Smooth muscle cell (in vitro differentiated cells): ENCODE measurements around the gene RASA3. TPM values are rescaled to one million over a fixed set of nuclear protein-coding genes. Genes with fewer than 3 reads are reported as not detected.

Experiments used
- DNase-seq: peaks from one replicate; lab custom pipeline; 2025; ENCODE audit not compliant: unreplicated experiment; lab: John Stamatoyannopoulos, UW
- H2AFZ ChIP-seq: fragments of 200-600 bp; sonication (generic); 2 replicates; pipeline ENCODE4 v1.6.0; 2016; ENCODE audit warnings: antibody characterized with exemption, low read depth, mild to moderate bottlenecking
- H3F3A ChIP-seq: fragments of 200-600 bp; sonication (generic); 2 replicates; pipeline ENCODE4 v1.6.0; 2017; ENCODE audit warnings: antibody characterized with exemption, low read depth
- H3K27ac ChIP-seq: fragments of 200-600 bp; sonication (generic); 2 replicates; pipeline ENCODE4 v1.5.1; 2016; ENCODE audit warnings: low read depth, mild to moderate bottlenecking
- H3K27me3 ChIP-seq: fragments of 200-600 bp; sonication (generic); 2 replicates; pipeline ENCODE4 v1.6.1; 2016; ENCODE audit warnings: low read depth, mild to moderate bottlenecking
- H3K36me3 ChIP-seq: fragments of 200-600 bp; sonication (generic); 2 replicates; pipeline ENCODE4 v1.5.1; 2016; ENCODE audit warnings: low read depth
- H3K4me1 ChIP-seq: fragments of 200-600 bp; sonication (generic); 2 replicates; pipeline ENCODE4 v1.5.1; 2016; ENCODE audit warnings: low read depth
- H3K4me2 ChIP-seq: fragments of 200-600 bp; sonication (generic); 2 replicates; pipeline ENCODE4 v1.6.0; 2016; ENCODE audit warnings: mild to moderate bottlenecking
- H3K4me3 ChIP-seq: fragments of 200-600 bp; sonication (generic); 2 replicates; pipeline ENCODE4 v1.5.1; 2016; ENCODE audit warnings: mild to moderate bottlenecking
- H3K79me2 ChIP-seq: fragments of 200-600 bp; sonication (generic); 2 replicates; pipeline ENCODE4 v1.6.0; 2016; ENCODE audit warnings: low read depth, mild to moderate bottlenecking
- H3K9ac ChIP-seq: fragments of 200-600 bp; sonication (generic); 2 replicates; pipeline ENCODE4 v1.6.0; 2016; ENCODE audit warnings: low read depth
- H3K9me3 ChIP-seq: fragments of 200-600 bp; sonication (generic); replicated peaks from 2 replicates; pipeline ENCODE4 v1.5.1; 2016; ENCODE audit warnings: low read depth
- H4K20me1 ChIP-seq: fragments of 200-600 bp; sonication (generic); 2 replicates; pipeline ENCODE4 v1.6.0; 2016; ENCODE audit warnings: low read depth
- CTCF ChIP-seq: fragments of 200-600 bp; sonication (generic); IDR thresholded peaks from 2 replicates; pipeline ENCODE4 v1.5.1; 2017; ENCODE audit warnings: borderline replicate concordance, mild to moderate bottlenecking, antibody characterized with exemption; ENCODE audit not compliant: insufficient read depth, poor library complexity, severe bottlenecking
- WGBS: methylation state at CpG from one replicate; pipeline ENCODE4 v1.1.7; 2016; ENCODE audit warnings: low lambda C conversion rate; 5-methylcytosine and 5-hydroxymethylcytosine counted together
- polyA plus RNA-seq: library from polyadenylated mRNA; unstranded; fragments of >200 nt; fragmentation: Nextera tagmentation; extraction: Ambion mirVana; gene quantifications from 2 replicates; pipeline ENCODE4 v1.2.1, GENCODE V29; 2016
- total RNA-seq: library from RNA; depleted of rRNA; stranded (reverse); fragments of >200 nt; gene quantifications from 2 replicates; pipeline ENCODE4 v1.2.3, GENCODE V29; 2014

Gene RASA3
- total and polyA plus RNA-seq, 2 experiments from 2014 or later, result 21.3 to 26.8 TPM

GRCh38 chr13:114136576-114136975 lies 4.2 kb upstream of the RASA3 start:
- peaks cover 8% of the 10 kb centered on the region for H3K4me1 ChIP-seq
- peaks cover 6% of the 10 kb centered on the region for H4K20me1 ChIP-seq
- H3K9me3 ChIP-seq, result no peaks in the 10 kb centered on the region
- no peak overlapping the region for H3K9ac ChIP-seq
- H3K4me3 ChIP-seq, result no peak overlapping the region
- no peak for TF ChIP-seq CTCF
- no peak overlapping the region for H2AFZ ChIP-seq
- no peaks in the 10 kb centered on the region for H3K79me2 ChIP-seq
- H3F3A ChIP-seq, result no peaks in the 10 kb centered on the region
- WGBS, result 94% methylated on average over 7 of the region's 7 CpGs
- H3K27me3 ChIP-seq, result no peaks in the 10 kb centered on the region
- H3K4me2 ChIP-seq, result no peak overlapping the region
- no peak overlapping the region for H3K27ac ChIP-seq
- DNase-seq, result no peak
- no peaks in the 10 kb centered on the region for H3K36me3 ChIP-seq

GRCh38 chr13:114135731-114136171 lies 3.3 kb upstream of the RASA3 start:
- Histone ChIP-seq H3K4me2 (no peak overlapping the region), H3F3A (no peaks in the 10 kb centered on the region), H3K27me3 (no peaks in the 10 kb centered on the region), H3K79me2 (peaks cover 1% of the 10 kb centered on the region), H3K4me3 (no peak overlapping the region), H3K9ac (no peak overlapping the region), H2AFZ (no peak overlapping the region), H3K36me3 (no peaks in the 10 kb centered on the region), H4K20me1 (peaks cover 8% of the 10 kb centered on the region), H3K4me1 (peaks cover 15% of the 10 kb centered on the region), H3K27ac (no peak overlapping the region), H3K9me3 (no peaks in the 10 kb centered on the region)
- no peak for TF ChIP-seq CTCF
- DNase-seq, result no peak
- WGBS, result 69% methylated on average over 15 of the region's 15 CpGs

- no peak overlapping the region for H3K27ac ChIP-seq
- no peak overlapping the region for H3K4me3 ChIP-seq
- no peaks in the 10 kb centered on the region for H3F3A ChIP-seq
- no peaks in the 10 kb centered on the region for H3K36me3 ChIP-seq
- TF ChIP-seq CTCF, result no peak
- no peaks in the 10 kb centered on the region for H3K9me3 ChIP-seq
- WGBS, result 76% methylated on average over 12 of the region's 12 CpGs
- no peak overlapping the region for H3K9ac ChIP-seq
- peaks cover 22% of the 10 kb centered on the region for H3K4me1 ChIP-seq
- peaks cover 8% of the 10 kb centered on the region for H3K79me2 ChIP-seq
- no peak overlapping the region for H2AFZ ChIP-seq
- peaks cover 15% of the 10 kb centered on the region for H4K20me1 ChIP-seq
- no peak for DNase-seq
- H3K27me3 ChIP-seq, result no peaks in the 10 kb centered on the region
- no peak overlapping the region for H3K4me2 ChIP-seq
Measured at GRCh38 chr13:114134944-114135610, 2.7 kb upstream of the RASA3 start.
